GM23338 (cell line): Measurements from ENCODE around the gene RTN4RL1. TPM values are rescaled to one million over a fixed set of nuclear protein-coding genes. Genes with fewer than 3 reads are reported as not detected.

Source experiments
- ATAC-seq: fragments of 200-7000 bp; cut with Tn5 transposase; 3 replicates; pipeline ENCODE4 v1.9.1; 2020
- DNase-seq: peaks from one replicate; pipeline ENCODE4 v3.0.0-alpha.2; 2015; ENCODE audit warnings: low spot score
- H2AFZ ChIP-seq: fragments of 200-600 bp; sonication (generic); 2 replicates; pipeline ENCODE4 v1.8.0; 2016; ENCODE audit warnings: antibody characterized with exemption, mild to moderate bottlenecking, moderate library complexity
- H3F3A ChIP-seq: fragments of 200-600 bp; sonication (generic); replicated peaks from 2 replicates; pipeline ENCODE4 v1.8.0; 2017; ENCODE audit warnings: antibody characterized with exemption, mixed run types, low read depth
- H3K27ac ChIP-seq: fragments of 200-600 bp; sonication (generic); 2 replicates; pipeline ENCODE4 v1.6.1; 2016; ENCODE audit warnings: low read depth
- H3K27me3 ChIP-seq: fragments of 200-600 bp; sonication (generic); 2 replicates; pipeline ENCODE4 v1.8.0; 2016; ENCODE audit warnings: mild to moderate bottlenecking, mixed run types, moderate library complexity; ENCODE audit not compliant: insufficient read depth
- H3K36me3 ChIP-seq: fragments of 200-600 bp; sonication (generic); 2 replicates; pipeline ENCODE4 v1.8.0; 2016; ENCODE audit warnings: mild to moderate bottlenecking; ENCODE audit not compliant: insufficient read depth
- H3K4me1 ChIP-seq: fragments of 200-600 bp; sonication (generic); 2 replicates; pipeline ENCODE4 v1.8.0; 2016; ENCODE audit warnings: mild to moderate bottlenecking, moderate library complexity; ENCODE audit not compliant: insufficient read depth
- H3K4me2 ChIP-seq: fragments of 200-600 bp; sonication (generic); 2 replicates; pipeline ENCODE4 v1.7.1; 2017; ENCODE audit warnings: mixed run types
- H3K4me3 ChIP-seq: fragments of 200-600 bp; sonication (generic); 2 replicates; pipeline ENCODE4 v1.6.1; 2016; ENCODE audit warnings: mixed run types
- H3K79me2 ChIP-seq: fragments of 200-600 bp; sonication (generic); replicated peaks from 2 replicates; pipeline ENCODE4 v1.8.0; 2017; ENCODE audit warnings: mild to moderate bottlenecking; ENCODE audit not compliant: insufficient read depth
- H3K9me2 ChIP-seq: fragments of 200-600 bp; sonication (generic); 2 replicates; pipeline ENCODE4 v1.8.0; 2017; ENCODE audit not compliant: insufficient read depth
- H4K20me1 ChIP-seq: fragments of 200-600 bp; sonication (generic); replicated peaks from 2 replicates; pipeline ENCODE4 v1.8.0; 2017; ENCODE audit warnings: mild to moderate bottlenecking; ENCODE audit not compliant: insufficient read depth
- H3K27ac Mint-ChIP-seq: 2 replicates; pipeline ENCODE4 v1.8.0; 2020; ENCODE audit warnings: inconsistent platforms, mild to moderate bottlenecking, moderate library complexity, mixed read lengths
- H3K27me3 Mint-ChIP-seq: 3 replicates; pipeline ENCODE4 v1.8.0; 2022; ENCODE audit warnings: low read depth, mild to moderate bottlenecking, moderate library complexity, mixed read lengths, inconsistent platforms; ENCODE audit not compliant: insufficient read depth, poor library complexity
- H3K36me3 Mint-ChIP-seq: 3 replicates; pipeline ENCODE4 v1.8.0; 2021; ENCODE audit warnings: low read depth, mild to moderate bottlenecking, inconsistent platforms, moderate library complexity, mixed read lengths
- H3K4me1 Mint-ChIP-seq: 3 replicates; pipeline ENCODE4 v1.8.0; 2020; ENCODE audit warnings: mild to moderate bottlenecking, inconsistent platforms, mixed read lengths
- H3K4me3 Mint-ChIP-seq: 3 replicates; pipeline ENCODE4 v1.8.0; 2021; ENCODE audit warnings: moderate library complexity, mild to moderate bottlenecking, inconsistent platforms, mixed read lengths
- H3K9me3 Mint-ChIP-seq: 3 replicates; pipeline ENCODE4 v1.8.0; 2020; ENCODE audit warnings: moderate library complexity, mild to moderate bottlenecking, inconsistent platforms, mixed read lengths
- CREB1 ChIP-seq: fragments of 250-450 bp; sonication (Bioruptor Pico); IDR thresholded peaks from 2 replicates; pipeline ENCODE4 v1.5.0; 2020; ENCODE audit warnings: low read depth, mild to moderate bottlenecking, moderate library complexity
- EZH2 ChIP-seq: fragments of 200-600 bp; sonication (generic); IDR thresholded peaks from one replicate; pipeline ENCODE4 v1.8.0; 2017; ENCODE audit warnings: antibody characterized with exemption, mild to moderate bottlenecking, low read depth; ENCODE audit not compliant: unreplicated experiment
- NANOG ChIP-seq: IDR thresholded peaks from 2 replicates; pipeline ENCODE4 v1.6.1; 2016; ENCODE audit warnings: antibody characterized with exemption, borderline replicate concordance
- POLR2AphosphoS5 ChIP-seq: IDR thresholded peaks from 2 replicates; pipeline ENCODE4 v1.6.1; 2016; ENCODE audit warnings: antibody characterized with exemption, low read depth
- ZNF114 ChIP-seq: fragments of 250-450 bp; sonication (Bioruptor Pico); IDR thresholded peaks from 2 replicates; pipeline ENCODE4 v1.5.0; 2020; ENCODE audit warnings: mild to moderate bottlenecking, moderate library complexity
- ZNF331 ChIP-seq: fragments of 250-450 bp; sonication (Bioruptor Pico); IDR thresholded peaks from 2 replicates; pipeline ENCODE4 v1.5.0; 2020; ENCODE audit warnings: low read depth, mild to moderate bottlenecking, moderate library complexity
- polyA plus RNA-seq: library from polyadenylated mRNA; unstranded; fragments of >200 nt; fragmentation: Nextera tagmentation; extraction: Ambion mirVana; gene quantifications from 2 replicates; pipeline ENCODE4 v1.2.1, GENCODE V29; 2016
- total RNA-seq: library from RNA; depleted of rRNA; stranded (reverse); fragments of >200 nt; shearing (Covaris generic); gene quantifications from 2 replicates; pipeline ENCODE4 v1.2.3, GENCODE V29; 2014
- TF ChIP-seq, protein P1 (sequence below), 2 experiments: fragments of 200-600 bp in 1 of 2; sonication (generic) in 1 of 2; conservative IDR thresholded peaks; 2 replicates each; pipeline versions ENCODE4 v1.5.1 to v1.6.1; 2016 to 2017; ENCODE audit warnings: antibody characterized with exemption in 2 of 2, low read depth in 2 of 2, mild to moderate bottlenecking in 2 of 2, moderate library complexity in 1 of 2
- TF ChIP-seq, protein P2 (sequence below): fragments of 250-450 bp; sonication (Bioruptor Pico); IDR thresholded peaks from 2 replicates; pipeline ENCODE4 v1.5.0; 2020; ENCODE audit warnings: mild to moderate bottlenecking, moderate library complexity

RTN4RL1 gene
- total and polyA plus RNA-seq, 2 experiments from 2014 or later = 0.17 TPM; not detected in 1

DNA sequence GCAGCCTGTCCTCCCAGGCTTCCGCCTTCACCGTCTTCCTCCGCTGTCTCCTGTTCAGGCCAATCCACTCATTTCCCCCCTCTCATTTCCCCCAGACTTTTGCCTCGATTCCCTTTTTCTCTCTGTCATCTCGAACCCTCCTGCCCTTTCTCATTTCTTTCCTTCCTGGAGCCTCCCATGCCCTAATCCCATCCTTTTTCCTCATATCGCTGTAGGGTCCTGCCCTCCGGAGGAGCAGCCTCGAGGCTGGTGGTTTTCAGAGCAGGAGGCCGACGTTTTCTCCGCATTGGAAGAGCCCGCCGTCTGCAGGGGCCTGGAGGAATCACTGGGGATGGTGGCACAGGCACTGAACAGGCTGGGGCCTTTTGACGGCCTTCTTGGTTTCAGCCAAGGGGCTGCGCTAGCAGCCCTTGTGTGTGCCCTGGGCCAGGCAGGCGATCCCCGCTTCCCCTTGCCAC is 17.3 kb upstream of the RTN4RL1 start:
- DNase-seq (peak; percentile 46), ATAC-seq (peak; percentile 50)
- peak overlapping the region; percentile 87 for H3K4me3 ChIP-seq
- H2AFZ ChIP-seq = peak overlapping the region; percentile 92; the same call in 1 of the 2 replicates
- H3K36me3 ChIP-seq = peaks cover 7% of the 10 kb centered on the region; the same call in 1 of the 2 replicates
- H3K27ac ChIP-seq = peak overlapping the region; percentile 55
- peak overlapping the region; percentile 97 for H3K4me3 Mint-ChIP-seq
- no peaks in the 10 kb centered on the region for H3K9me2 ChIP-seq
- peaks cover 10% of the 10 kb centered on the region; the same call in 1 of the 2 replicates for H3F3A ChIP-seq
- TF ChIP-seq, protein P1, sequence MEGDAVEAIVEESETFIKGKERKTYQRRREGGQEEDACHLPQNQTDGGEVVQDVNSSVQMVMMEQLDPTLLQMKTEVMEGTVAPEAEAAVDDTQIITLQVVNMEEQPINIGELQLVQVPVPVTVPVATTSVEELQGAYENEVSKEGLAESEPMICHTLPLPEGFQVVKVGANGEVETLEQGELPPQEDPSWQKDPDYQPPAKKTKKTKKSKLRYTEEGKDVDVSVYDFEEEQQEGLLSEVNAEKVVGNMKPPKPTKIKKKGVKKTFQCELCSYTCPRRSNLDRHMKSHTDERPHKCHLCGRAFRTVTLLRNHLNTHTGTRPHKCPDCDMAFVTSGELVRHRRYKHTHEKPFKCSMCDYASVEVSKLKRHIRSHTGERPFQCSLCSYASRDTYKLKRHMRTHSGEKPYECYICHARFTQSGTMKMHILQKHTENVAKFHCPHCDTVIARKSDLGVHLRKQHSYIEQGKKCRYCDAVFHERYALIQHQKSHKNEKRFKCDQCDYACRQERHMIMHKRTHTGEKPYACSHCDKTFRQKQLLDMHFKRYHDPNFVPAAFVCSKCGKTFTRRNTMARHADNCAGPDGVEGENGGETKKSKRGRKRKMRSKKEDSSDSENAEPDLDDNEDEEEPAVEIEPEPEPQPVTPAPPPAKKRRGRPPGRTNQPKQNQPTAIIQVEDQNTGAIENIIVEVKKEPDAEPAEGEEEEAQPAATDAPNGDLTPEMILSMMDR (conservative IDR thresholded peaks at IDR 0.05; ENCODE audit: low read depth in 2 of 2) = peak in 1 of 2 experiments; percentile 28; a peak in 2 of 4 replicates
- TF ChIP-seq ZNF114 (CRISPR knock-in tag) = no peak
- peaks cover 23% of the 10 kb centered on the region for H3K27me3 Mint-ChIP-seq
- H3K9me3 Mint-ChIP-seq = no peaks in the 10 kb centered on the region
- H3K27me3 ChIP-seq = peaks cover 23% of the 10 kb centered on the region
- peaks cover 7% of the 10 kb centered on the region for H3K4me1 ChIP-seq
- peaks cover 16% of the 10 kb centered on the region for H3K36me3 Mint-ChIP-seq
- no peaks in the 10 kb centered on the region; the same call in 1 of the 2 replicates for H4K20me1 ChIP-seq
- H3K4me2 ChIP-seq = peak overlapping the region; percentile 96
- no peaks in the 10 kb centered on the region for H3K79me2 ChIP-seq
- peaks cover 5% of the 10 kb centered on the region; the same call in 2 of the 3 replicates for H3K4me1 Mint-ChIP-seq
- peak overlapping the region; percentile 96 for H3K27ac Mint-ChIP-seq

DNA sequence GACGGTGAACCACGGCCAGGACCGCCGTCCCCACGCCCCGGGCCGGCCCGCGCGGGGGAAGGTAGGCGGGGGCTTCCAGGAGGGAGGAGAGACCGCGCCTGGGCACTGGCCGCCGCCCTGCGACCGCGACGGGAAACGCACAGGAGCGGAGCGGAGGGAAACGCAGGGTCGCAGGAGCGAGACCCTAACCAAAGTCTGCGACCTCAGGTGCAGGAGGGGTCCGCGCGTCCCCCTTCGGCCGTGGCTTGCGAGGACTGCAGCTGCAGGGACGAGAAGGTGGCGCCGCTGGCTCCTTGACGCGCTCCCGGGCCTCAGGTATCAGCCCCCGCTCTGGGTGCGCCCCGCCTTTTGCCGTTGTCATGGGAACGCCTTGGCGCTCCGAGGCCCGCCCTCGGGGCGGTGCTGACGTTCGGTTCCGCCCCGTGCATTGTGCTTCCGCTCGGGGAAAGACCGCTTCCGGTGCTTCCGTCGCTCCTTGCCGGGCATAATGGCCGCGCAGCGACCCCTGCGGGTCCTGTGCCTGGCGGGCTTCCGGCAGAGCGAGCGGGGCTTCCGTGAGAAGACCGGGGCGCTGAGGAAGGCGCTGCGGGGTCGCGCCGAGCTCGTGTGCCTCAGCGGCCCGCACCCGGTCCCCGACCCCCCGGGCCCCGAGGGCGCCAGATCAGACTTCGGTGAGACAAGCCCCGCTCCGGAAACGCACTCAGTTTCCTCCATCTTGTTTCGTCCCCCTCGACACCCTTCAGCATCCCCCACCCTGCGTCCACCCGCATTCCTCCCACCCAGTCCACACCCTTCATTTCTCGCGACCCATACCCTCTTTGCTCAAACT is 16.6 kb upstream of the RTN4RL1 start, which contains the start of gene OVCA2:
Gene OVCA2, plus strand, starts transcription at position 462 of the 829 bp plus-strand sequence. Its CDS starts 26 bp downstream, at position 488.
- Mint-ChIP-seq H3K36me3 (peaks cover 16% of the 10 kb centered on the region), H3K27me3 (peaks cover 24% of the 10 kb centered on the region), H3K4me3 (peak within 1 kb of the TSS; percentile 97), H3K4me1 (peaks cover 5% of the 10 kb centered on the region; the same call in 2 of the 3 replicates), H3K27ac (peak within 1 kb of the TSS; percentile 96), H3K9me3 (no peaks in the 10 kb centered on the region)
- H3K27me3 ChIP-seq = peaks cover 17% of the 10 kb centered on the region; the same call in 1 of the 2 replicates
- H3K4me2 ChIP-seq = peak within 1 kb of the TSS; percentile 96
- H3F3A ChIP-seq = peaks cover 10% of the 10 kb centered on the region; the same call in 1 of the 2 replicates
- peak; percentile 91 for ATAC-seq
- peak within 1 kb of the TSS; percentile 87 for H3K4me3 ChIP-seq
- no peaks in the 10 kb centered on the region; the same call in 1 of the 2 replicates for H4K20me1 ChIP-seq
- peaks cover 7% of the 10 kb centered on the region; the same call in 1 of the 2 replicates for H3K36me3 ChIP-seq
- peak; percentile 98 for DNase-seq
- H2AFZ ChIP-seq = peak within 1 kb of the TSS; percentile 92; the same call in 1 of the 2 replicates
- peak within 1 kb of the TSS; percentile 55 for H3K27ac ChIP-seq
- H3K4me1 ChIP-seq = peaks cover 7% of the 10 kb centered on the region
- no peaks in the 10 kb centered on the region for H3K79me2 ChIP-seq
- no peaks in the 10 kb centered on the region for H3K9me2 ChIP-seq
- TF ChIP-seq, protein P2, sequence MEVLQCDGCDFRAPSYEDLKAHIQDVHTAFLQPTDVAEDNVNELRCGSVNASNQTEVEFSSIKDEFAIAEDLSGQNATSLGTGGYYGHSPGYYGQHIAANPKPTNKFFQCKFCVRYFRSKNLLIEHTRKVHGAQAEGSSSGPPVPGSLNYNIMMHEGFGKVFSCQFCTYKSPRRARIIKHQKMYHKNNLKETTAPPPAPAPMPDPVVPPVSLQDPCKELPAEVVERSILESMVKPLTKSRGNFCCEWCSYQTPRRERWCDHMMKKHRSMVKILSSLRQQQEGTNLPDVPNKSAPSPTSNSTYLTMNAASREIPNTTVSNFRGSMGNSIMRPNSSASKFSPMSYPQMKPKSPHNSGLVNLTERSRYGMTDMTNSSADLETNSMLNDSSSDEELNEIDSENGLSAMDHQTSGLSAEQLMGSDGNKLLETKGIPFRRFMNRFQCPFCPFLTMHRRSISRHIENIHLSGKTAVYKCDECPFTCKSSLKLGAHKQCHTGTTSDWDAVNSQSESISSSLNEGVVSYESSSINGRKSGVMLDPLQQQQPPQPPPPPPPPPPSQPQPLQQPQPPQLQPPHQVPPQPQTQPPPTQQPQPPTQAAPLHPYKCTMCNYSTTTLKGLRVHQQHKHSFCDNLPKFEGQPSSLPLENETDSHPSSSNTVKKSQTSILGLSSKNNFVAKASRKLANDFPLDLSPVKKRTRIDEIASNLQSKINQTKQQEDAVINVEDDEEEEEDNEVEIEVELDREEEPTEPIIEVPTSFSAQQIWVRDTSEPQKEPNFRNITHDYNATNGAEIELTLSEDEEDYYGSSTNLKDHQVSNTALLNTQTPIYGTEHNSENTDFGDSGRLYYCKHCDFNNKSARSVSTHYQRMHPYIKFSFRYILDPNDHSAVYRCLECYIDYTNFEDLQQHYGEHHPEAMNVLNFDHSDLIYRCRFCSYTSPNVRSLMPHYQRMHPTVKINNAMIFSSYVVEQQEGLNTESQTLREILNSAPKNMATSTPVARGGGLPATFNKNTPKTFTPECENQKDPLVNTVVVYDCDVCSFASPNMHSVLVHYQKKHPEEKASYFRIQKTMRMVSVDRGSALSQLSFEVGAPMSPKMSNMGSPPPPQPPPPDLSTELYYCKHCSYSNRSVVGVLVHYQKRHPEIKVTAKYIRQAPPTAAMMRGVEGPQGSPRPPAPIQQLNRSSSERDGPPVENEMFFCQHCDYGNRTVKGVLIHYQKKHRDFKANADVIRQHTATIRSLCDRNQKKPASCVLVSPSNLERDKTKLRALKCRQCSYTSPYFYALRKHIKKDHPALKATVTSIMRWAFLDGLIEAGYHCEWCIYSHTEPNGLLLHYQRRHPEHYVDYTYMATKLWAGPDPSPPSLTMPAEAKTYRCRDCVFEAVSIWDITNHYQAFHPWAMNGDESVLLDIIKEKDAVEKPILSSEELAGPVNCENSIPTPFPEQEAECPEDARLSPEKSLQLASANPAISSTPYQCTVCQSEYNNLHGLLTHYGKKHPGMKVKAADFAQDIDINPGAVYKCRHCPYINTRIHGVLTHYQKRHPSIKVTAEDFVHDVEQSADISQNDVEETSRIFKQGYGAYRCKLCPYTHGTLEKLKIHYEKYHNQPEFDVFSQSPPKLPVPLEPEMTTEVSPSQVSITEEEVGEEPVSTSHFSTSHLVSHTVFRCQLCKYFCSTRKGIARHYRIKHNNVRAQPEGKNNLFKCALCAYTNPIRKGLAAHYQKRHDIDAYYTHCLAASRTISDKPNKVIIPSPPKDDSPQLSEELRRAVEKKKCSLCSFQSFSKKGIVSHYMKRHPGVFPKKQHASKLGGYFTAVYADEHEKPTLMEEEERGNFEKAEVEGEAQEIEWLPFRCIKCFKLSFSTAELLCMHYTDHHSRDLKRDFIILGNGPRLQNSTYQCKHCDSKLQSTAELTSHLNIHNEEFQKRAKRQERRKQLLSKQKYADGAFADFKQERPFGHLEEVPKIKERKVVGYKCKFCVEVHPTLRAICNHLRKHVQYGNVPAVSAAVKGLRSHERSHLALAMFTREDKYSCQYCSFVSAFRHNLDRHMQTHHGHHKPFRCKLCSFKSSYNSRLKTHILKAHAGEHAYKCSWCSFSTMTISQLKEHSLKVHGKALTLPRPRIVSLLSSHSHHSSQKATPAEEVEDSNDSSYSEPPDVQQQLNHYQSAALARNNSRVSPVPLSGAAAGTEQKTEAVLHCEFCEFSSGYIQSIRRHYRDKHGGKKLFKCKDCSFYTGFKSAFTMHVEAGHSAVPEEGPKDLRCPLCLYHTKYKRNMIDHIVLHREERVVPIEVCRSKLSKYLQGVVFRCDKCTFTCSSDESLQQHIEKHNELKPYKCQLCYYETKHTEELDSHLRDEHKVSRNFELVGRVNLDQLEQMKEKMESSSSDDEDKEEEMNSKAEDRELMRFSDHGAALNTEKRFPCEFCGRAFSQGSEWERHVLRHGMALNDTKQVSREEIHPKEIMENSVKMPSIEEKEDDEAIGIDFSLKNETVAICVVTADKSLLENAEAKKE = no peak
- TF ChIP-seq NANOG (no peak), EZH2 (no peak), POLR2AphosphoS5 (peak; percentile 66), ZNF331 (CRISPR knock-in tag) (no peak), CREB1 (CRISPR knock-in tag) (peak; percentile 78), ZNF114 (CRISPR knock-in tag) (no peak)
- TF ChIP-seq, protein P1 (conservative IDR thresholded peaks at IDR 0.05; ENCODE audit: low read depth in 2 of 2) = peak; percentile 7 to 70; a peak in 2 of 4 replicates
